ENCODE data around the gene ZNF780A. TPM values are rescaled to one million over a fixed set of nuclear protein-coding genes. Genes with fewer than 3 reads are reported as not detected.

ZNF780A gene
- total and polyA plus RNA-seq, 2 of the 13 experiments (the other 11 are each of a cell fraction or from before 2014, with no cell fraction given): 13.5 to 22.7 TPM

GRCh38 chr19:40088299-40089047 is 2.3 kb downstream of the ZNF780A start:
- ChIA-PET POLR2A (no interaction called here), CTCF (ENCODE audit: low intra/inter-chr PET ratio, low total read pairs) (no interaction called here)
- Histone ChIP-seq H3K4me2 (ENCODE audit: low read depth, low read length) (peak overlapping the region; percentile 74), H3K4me1 (ENCODE audit: insufficient read depth, low read length) (peaks cover 52% of the 10 kb centered on the region), H3K27ac (ENCODE audit: extremely low read length, insufficient read depth, low read length) (no peak overlapping the region), H3K9me3 (ENCODE audit: low read length) (no peaks in the 10 kb centered on the region), H2AFZ (ENCODE audit: low read length) (no peak overlapping the region), H3K79me2 (ENCODE audit: insufficient read depth, low read length) (peaks cover 49% of the 10 kb centered on the region), H3K27me3 (ENCODE audit: control insufficient read depth in 1 of 2, insufficient read depth in 2 of 2, low read length in 2 of 2) (no peaks in the 10 kb centered on the region), H3K4me3 (replicated peaks in 1 of 3; ENCODE audit: insufficient read depth in 1 of 3, low read depth in 2 of 3, low read length in 3 of 3) (peak overlapping the region; percentile 70 to 90 (median 82); a peak in 4 of 6 replicates), H3K9ac (ENCODE audit: insufficient read depth, low read depth, low read length) (peak overlapping the region; percentile 89; the same call in 1 of the 2 replicates), H3K36me3 (replicated peaks in 1 of 2; ENCODE audit: control insufficient read depth in 1 of 2, insufficient read depth in 2 of 2, low read length in 2 of 2) (peaks cover 0 to 1% of the 10 kb centered on the region in 2 experiments; a peak in 2 of 5 replicates), H4K20me1 (ENCODE audit: insufficient read depth, low read length) (no peaks in the 10 kb centered on the region; the same call in 1 of the 2 replicates)
- FAIRE-seq: peak; percentile 4
- WGBS (ENCODE audit: low lambda C conversion rate): 82% methylated on average over 5 of the region's 5 CpGs
- BruUV-seq (replicated peaks): no TSS peak
- intact Hi-C loops (cut with micrococcal nuclease; ENCODE audit: unreplicated experiment): no loop called here
- TF ChIP-seq EEA1 (CRISPR knock-in tag; IDR thresholded peaks at IDR 0.05; ENCODE audit: borderline replicate concordance) (no peak), DNMT3B (CRISPR knock-in tag; conservative IDR thresholded peaks at IDR 0.05) (no peak), BCL3 (CRISPR knock-in tag; IDR thresholded peaks at IDR 0.05) (no peak), TP53 (CRISPR knock-in tag; conservative IDR thresholded peaks at IDR 0.05) (no peak), PHF20 (CRISPR knock-in tag; IDR thresholded peaks at IDR 0.05) (no peak), ARNT (IDR thresholded peaks at IDR 0.05) (no peak), KAT2B (IDR thresholded peaks at IDR 0.05; ENCODE audit: borderline replicate concordance, low read depth, low read length) (no peak), DR1 (CRISPR knock-in tag; IDR thresholded peaks at IDR 0.05) (no peak), DPF2 (CRISPR knock-in tag; IDR thresholded peaks at IDR 0.05; ENCODE audit: borderline replicate concordance, low read depth) (no peak), POLR2G (IDR thresholded peaks at IDR 0.05; ENCODE audit: low read depth, low read length) (no peak), ETS1 (CRISPR knock-in tag; IDR thresholded peaks at IDR 0.05) (no peak), ZNF550 (CRISPR knock-in tag; IDR thresholded peaks at IDR 0.05; ENCODE audit: borderline replicate concordance) (no peak), PCBP2 (optimal IDR thresholded peaks at IDR 0.05; ENCODE audit: low read depth, low read length, poor library complexity, severe bottlenecking) (no peak), SIX1 (CRISPR knock-in tag; IDR thresholded peaks at IDR 0.05; ENCODE audit: borderline replicate concordance) (no peak), ZNF326 (CRISPR knock-in tag; IDR thresholded peaks at IDR 0.05; ENCODE audit: borderline replicate concordance) (no peak), ZNF224 (CRISPR knock-in tag; IDR thresholded peaks at IDR 0.05) (no peak), ZNF800 (CRISPR knock-in tag; IDR thresholded peaks at IDR 0.05) (no peak)
- no peak for ATAC-seq
- in situ Hi-C loops (cut with HindIII; ENCODE audit: extremely low pct_ligation_motif_present, low pct_unique_long_range_greater_than_20kb): no loop called here
- no peak for DNase-seq (ENCODE audit: low spot score)
